MM.1S (cell line): Measurements from ENCODE around the gene DDX51.
A peak's percentile ranks its signal among the peaks of the same experiment; 100 is the strongest.

ENCODE experiments used
- DNase-seq: peaks from one replicate; pipeline ENCODE4 v3.0.0-alpha.2; 2015
- H2AFZ ChIP-seq: fragments of 300-600 bp; sonication (generic); 2 replicates; pipeline ENCODE4 v1.6.0; 2016; ENCODE audit warnings: antibody characterized with exemption, low read length
- H3F3A ChIP-seq: fragments of 300-600 bp; sonication (generic); 2 replicates; pipeline ENCODE4 v1.6.1; 2016; ENCODE audit warnings: mild to moderate bottlenecking, antibody characterized with exemption, low read length, moderate library complexity, mixed read lengths; ENCODE audit not compliant: insufficient read depth
- H3K27ac ChIP-seq: fragments of 300-600 bp; sonication (generic); 2 replicates; pipeline ENCODE4 v1.5.1; 2016; ENCODE audit warnings: mild to moderate bottlenecking, low read length
- H3K27me3 ChIP-seq: fragments of 300-600 bp; sonication (generic); replicated peaks from 2 replicates; pipeline ENCODE4 v1.6.0; 2016; ENCODE audit warnings: low read length; ENCODE audit not compliant: insufficient read depth
- H3K36me3 ChIP-seq: fragments of 300-600 bp; sonication (generic); replicated peaks from 2 replicates; pipeline ENCODE4 v1.6.1; 2016; ENCODE audit warnings: mild to moderate bottlenecking, low read length, mixed read lengths; ENCODE audit not compliant: insufficient read depth
- H3K4me1 ChIP-seq: fragments of 300-600 bp; sonication (generic); 2 replicates; pipeline ENCODE4 v1.6.1; 2016; ENCODE audit warnings: low read length, mixed read lengths
- H3K4me2 ChIP-seq: fragments of 300-600 bp; sonication (generic); 2 replicates; pipeline ENCODE4 v1.6.0; 2016; ENCODE audit warnings: low read depth, low read length
- H3K4me3 ChIP-seq: fragments of 300-600 bp; sonication (generic); 2 replicates; pipeline ENCODE4 v1.5.1; 2016; ENCODE audit warnings: low read length, mixed read lengths
- H3K79me2 ChIP-seq: fragments of 300-600 bp; sonication (generic); 2 replicates; pipeline ENCODE4 v1.6.1; 2016; ENCODE audit warnings: mixed run types, low read length, mixed read lengths
- H3K9ac ChIP-seq: fragments of 300-600 bp; sonication (generic); 2 replicates; pipeline ENCODE4 v1.6.1; 2016; ENCODE audit warnings: low read length, mixed read lengths
- H3K9me2 ChIP-seq: fragments of 300-600 bp; sonication (generic); replicated peaks from 2 replicates; pipeline ENCODE4 v1.6.1; 2016; ENCODE audit warnings: mild to moderate bottlenecking, low read length, mixed read lengths; ENCODE audit not compliant: insufficient read depth
- H3K9me3 ChIP-seq: fragments of 300-600 bp; sonication (generic); replicated peaks from 2 replicates; pipeline ENCODE4 v1.6.1; 2016; ENCODE audit warnings: mild to moderate bottlenecking, low read length, mixed read lengths; ENCODE audit not compliant: insufficient read depth
- H4K20me1 ChIP-seq: fragments of 300-600 bp; sonication (generic); 2 replicates; pipeline ENCODE4 v1.6.1; 2016; ENCODE audit warnings: mild to moderate bottlenecking, low read length, moderate library complexity, mixed read lengths; ENCODE audit not compliant: insufficient read depth
- CTCF ChIP-seq: fragments of 300-600 bp; sonication (generic); IDR thresholded peaks from 2 replicates; pipeline ENCODE4 v1.5.1; 2016; ENCODE audit warnings: antibody characterized with exemption, low read length, mixed read lengths
- EZH2 ChIP-seq: fragments of 300-600 bp; sonication (generic); optimal IDR thresholded peaks from 2 replicates; pipeline ENCODE3; 2017; ENCODE audit warnings: low read depth, mild to moderate bottlenecking, antibody characterized with exemption, low read length, mixed read lengths
- EZH2phosphoT487 ChIP-seq: fragments of 300-600 bp; sonication (generic); IDR thresholded peaks from 2 replicates; pipeline ENCODE4 v1.6.1; 2018; ENCODE audit warnings: antibody characterized with exemption, low read length

The DDX51 gene

GRCh38 chr12:132154341-132154761 is 10.2 kb upstream of the DDX51 start:
- Histone ChIP-seq H3K4me3 (0 out of 2 replicates have a peak overlapping the region, but pooled peaks have one; percentile 5), H3K36me3 (no peaks in the 10 kb centered on the region), H3K9me3 (no peaks in the 10 kb centered on the region), H3K79me2 (no peaks in the 10 kb centered on the region), H3K9me2 (no peaks in the 10 kb centered on the region), H2AFZ (no peak overlapping the region), H3K27me3 (no peaks in the 10 kb centered on the region), H4K20me1 (no peaks in the 10 kb centered on the region), H3K4me2 (peak overlapping the region; percentile 41; the same call in 1 of the 2 replicates), H3K27ac (no peak overlapping the region), H3K4me1 (no peaks in the 10 kb centered on the region), H3F3A (no peaks in the 10 kb centered on the region), H3K9ac (no peak overlapping the region)
- TF ChIP-seq CTCF (no peak), EZH2 (no peak), EZH2phosphoT487 (no peak)
- DNase-seq, result no peak

DNA sequence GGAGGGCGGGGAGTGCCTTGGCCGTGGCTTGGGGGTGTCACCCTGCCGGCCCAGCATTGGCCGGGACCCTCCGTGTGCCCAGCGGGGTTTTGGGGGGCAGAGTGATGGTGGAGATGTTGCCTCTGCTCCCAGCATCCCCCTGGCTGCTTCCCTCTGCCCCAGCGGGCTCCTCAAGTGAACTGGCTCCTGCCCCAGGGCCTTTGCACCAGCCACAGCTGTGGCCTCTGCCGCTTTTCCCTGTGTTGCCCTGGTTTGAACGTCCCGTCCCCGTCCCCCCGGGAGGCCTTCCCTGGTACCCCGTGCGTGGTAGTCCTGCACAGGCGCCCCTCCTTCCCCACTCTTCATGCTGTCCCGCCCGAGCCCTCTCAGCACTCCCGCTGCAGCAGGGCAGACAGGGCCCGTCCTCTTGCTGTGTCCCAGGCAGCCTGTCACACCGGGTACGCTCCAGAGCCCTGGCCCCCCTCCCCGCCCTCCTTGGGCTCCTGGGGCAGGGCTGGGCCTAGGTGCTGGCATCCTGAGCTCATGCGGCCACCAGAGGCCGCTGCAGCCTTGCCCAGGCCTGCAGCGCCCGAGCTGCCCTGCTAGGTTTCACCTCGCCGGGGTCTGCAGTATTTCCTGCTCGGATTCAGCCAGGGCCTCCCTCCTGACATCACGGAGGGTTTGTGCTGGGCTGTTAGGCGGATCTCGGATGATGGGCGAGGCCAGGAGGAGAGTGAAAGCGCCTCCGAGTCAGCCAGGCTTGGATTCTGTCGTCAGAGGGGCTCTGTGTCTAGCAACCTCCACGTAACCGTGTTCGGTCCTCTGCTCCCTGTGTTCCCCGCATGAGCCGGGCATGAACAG is 9.6 kb upstream of the DDX51 start:
- peak; percentile 69 for TF ChIP-seq CTCF
- TF ChIP-seq EZH2, result no peak
- Histone ChIP-seq H3K9me3 (no peaks in the 10 kb centered on the region), H3K27me3 (no peaks in the 10 kb centered on the region), H3K36me3 (no peaks in the 10 kb centered on the region), H4K20me1 (no peaks in the 10 kb centered on the region), H3K4me3 (0 out of 2 replicates have a peak overlapping the region, but pooled peaks have one; percentile 5), H3K9ac (no peak overlapping the region), H3K9me2 (no peaks in the 10 kb centered on the region), H3K79me2 (no peaks in the 10 kb centered on the region), H2AFZ (no peak overlapping the region), H3F3A (no peaks in the 10 kb centered on the region), H3K27ac (no peak overlapping the region), H3K4me1 (no peaks in the 10 kb centered on the region), H3K4me2 (peak overlapping the region; percentile 41; the same call in 1 of the 2 replicates)
- DNase-seq, result peak; percentile 46

DNA sequence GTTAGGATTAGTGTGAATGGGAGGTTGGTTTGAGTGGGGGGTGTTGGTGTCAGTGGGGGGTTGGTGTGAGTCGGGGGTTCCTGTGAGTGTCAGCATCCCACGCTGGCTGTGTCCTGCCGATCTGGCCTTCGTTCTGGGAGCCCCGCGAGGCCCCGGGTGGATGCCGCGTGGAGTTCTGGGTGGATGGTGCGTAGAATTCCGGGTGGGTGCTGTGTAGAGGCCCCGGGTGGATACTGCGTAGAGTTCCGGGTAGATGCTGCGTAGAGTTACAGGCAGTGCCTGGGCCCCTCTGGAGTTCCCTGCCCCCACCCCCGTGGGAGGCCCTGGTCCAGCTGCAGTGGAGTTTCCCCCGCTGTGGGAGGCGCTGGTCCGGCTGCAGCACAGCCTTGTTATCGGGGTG is 8.8 kb upstream of the DDX51 start:
- no peak for DNase-seq
- no peaks in the 10 kb centered on the region for H3K36me3 ChIP-seq
- no peaks in the 10 kb centered on the region for H4K20me1 ChIP-seq
- H3F3A ChIP-seq, result no peaks in the 10 kb centered on the region
- no peak for TF ChIP-seq CTCF
- TF ChIP-seq EZH2phosphoT487, result no peak
- no peak for TF ChIP-seq EZH2
- H3K9me2 ChIP-seq, result no peaks in the 10 kb centered on the region
- no peak overlapping the region for H2AFZ ChIP-seq
- no peak overlapping the region for H3K9ac ChIP-seq
- H3K9me3 ChIP-seq, result no peaks in the 10 kb centered on the region
- no peak overlapping the region for H3K4me2 ChIP-seq
- H3K79me2 ChIP-seq, result no peaks in the 10 kb centered on the region
- H3K4me3 ChIP-seq, result no peak overlapping the region
- no peak overlapping the region for H3K27ac ChIP-seq
- H3K4me1 ChIP-seq, result no peaks in the 10 kb centered on the region
- H3K27me3 ChIP-seq, result no peaks in the 10 kb centered on the region
